SK-N-DZ (cell line): ENCODE results near the gene SRGAP1.

Experiments used
- DNase-seq: peaks from one replicate; pipeline ENCODE4 v3.0.0-alpha.2; 2015; ENCODE audit warnings: low spot score

The SRGAP1 gene

DNA sequence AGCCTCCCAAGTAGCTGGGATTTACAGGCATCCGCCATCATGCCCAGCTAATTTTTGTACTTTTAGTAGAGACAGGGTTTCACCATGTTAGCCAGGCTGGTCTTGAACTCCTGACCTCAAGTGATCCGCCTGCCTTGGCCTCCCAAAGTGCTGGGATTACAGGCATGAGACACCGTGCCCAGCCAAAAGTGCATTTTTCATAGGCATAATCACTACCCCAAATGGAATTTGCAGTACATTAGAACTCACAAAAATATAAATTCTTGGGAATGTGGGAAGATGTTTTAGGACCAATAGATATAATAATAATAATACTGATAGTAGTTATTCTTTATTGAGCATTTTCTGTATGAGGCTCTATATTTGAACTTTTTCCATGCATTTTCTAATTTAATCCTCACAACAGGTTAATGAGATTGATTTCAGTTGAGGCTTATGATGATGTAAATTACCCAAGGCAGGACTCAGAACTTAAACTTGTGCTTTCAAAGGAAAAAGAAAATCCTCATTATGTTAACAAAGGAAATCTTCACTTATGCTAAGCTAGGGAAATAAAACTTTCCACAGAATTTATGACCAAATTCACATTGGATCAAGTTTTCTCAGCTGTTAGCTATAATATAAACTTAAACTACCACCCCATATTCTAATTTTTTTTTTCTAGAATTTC lies 121.6 kb downstream of the SRGAP1 start:
- no peak for DNase-seq

DNA sequence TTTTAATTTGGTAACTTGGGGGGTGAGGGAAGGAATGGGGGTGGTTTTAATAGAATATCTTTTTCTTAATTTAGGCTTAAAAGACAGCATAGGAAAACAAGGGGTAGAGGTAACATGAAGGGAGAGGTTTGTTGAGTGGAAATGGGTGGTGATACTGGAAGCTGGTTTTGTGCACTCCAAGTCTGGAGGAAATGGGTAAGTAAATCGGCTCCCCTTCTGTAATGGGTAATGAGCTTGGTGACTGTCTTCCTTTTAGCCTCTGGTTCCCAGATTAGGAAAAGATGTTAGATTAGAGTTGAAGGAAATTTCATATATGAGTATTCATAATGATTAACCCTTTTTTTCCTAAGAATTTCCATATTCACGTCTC lies 122.1 kb downstream of the SRGAP1 start:
- DNase-seq, result no peak

DNA sequence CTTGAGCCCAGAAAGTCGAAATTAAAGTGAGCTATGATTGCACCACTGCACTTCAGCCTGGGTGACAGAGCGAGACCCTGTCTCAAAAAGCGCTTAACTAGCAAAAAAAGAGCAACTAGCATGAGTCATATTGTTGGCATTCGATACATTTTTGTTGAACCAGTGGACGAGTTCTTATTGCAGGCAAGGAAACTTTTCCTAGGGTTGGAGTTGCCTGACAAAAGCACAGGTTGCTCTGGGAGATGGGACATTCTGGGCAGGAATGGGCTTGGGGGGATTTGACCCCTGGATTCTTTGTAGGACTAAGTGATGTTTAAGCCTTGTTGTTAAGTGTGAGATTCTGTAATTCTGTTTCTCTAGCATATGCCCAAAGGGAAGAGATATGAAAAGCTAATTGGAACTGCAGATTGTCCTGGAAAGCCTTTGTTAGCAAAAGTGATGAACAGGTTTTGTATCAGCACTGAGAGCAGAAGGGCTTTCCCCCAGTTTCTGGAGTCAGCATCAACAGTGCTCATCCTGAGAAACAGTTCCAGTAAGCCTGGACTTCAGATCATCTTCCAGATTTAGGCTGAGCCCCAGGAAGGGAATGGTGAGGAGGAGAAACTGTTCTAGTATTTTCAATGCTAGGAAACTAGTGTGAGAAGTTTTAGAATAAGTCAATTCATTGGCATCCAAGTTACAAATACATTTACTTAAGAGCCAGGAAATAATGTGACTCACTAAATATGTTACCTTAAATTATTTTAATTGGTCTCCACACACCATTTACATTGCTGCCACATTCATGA lies 123.1 kb downstream of the SRGAP1 start:
- DNase-seq, result no peak

DNA sequence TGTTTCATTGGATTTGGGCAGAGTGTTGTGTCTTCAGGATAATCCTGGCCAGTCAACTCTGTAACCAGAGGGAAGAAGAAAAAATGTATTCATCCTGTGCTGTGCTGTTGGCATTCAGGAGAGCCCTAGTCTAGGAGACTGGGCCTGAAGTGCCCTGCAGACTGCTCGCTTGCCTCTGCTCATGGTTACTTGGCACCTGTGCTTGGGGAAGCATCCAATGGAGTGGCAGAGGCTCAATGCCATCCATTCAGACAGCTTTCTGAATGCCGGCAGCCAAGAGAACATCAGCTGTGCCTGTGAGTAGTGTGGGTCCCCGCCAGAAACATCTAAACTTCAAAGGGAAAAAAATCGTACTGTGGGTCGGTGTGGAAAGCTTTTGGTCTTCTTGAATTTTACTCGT lies 124.2 kb downstream of the SRGAP1 start:
- DNase-seq, result no peak

DNA sequence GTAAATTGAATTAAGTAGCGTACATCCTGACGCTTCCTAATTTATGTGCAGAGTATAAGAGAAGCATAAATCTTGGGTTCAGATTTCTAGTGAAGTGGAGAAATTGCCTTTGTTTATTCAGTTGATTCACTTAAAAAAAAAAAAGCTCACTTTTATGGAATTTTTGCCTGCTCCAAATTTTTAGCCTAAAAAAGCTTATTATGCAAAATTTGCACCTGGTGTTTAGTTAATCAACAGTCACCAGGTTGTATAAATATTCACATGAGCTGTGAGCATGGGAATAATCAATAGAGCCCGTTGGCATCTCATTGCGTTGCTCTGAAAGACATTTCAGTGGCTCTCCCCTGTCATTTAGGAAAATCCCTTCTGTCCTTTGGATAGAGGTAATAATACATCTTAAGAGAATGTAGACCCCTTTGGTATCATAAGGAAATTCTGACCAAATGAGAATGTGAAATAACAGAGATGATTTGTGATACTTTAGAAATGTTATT lies 132.4 kb downstream of the SRGAP1 start:
- DNase-seq, result no peak

DNA sequence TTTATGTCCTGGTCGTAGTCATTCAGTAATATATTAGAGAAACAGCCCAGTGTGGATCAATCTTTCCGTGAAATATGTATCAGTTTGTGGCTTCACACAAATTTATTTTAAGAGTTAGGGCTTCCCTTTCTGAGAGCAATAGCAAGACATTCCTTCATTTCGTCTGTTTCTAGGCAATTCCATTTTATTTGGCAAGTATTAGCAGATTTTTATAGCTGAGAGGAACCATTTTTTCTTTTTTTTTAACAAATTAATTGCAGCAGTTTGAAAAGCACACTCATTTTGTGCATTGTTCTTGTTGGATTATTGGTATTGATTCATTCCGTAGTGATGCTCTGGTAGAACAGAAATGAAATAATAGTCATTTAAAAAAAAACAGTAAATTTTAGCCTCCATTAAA lies 132.9 kb downstream of the SRGAP1 start:
- DNase-seq, result no peak

DNA sequence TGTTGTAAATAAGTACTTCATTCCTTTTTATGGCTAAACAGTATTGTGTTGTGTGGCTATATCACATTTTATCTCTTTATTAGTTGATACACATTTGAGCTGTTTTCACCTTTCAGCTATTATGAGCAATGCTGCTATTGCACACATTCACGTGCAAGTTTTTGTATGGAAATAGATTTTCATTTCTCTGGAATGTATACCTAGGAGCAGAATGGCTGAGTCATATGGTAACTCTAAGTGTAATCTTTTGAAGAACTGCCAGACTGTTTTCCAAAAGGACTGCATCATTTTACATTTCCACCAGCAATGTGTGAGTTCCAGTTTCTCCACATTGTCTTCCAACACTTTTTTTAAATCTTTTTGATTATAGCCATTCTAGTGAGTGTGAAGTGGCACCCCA lies 134.0 kb downstream of the SRGAP1 start:
- no peak for DNase-seq

DNA sequence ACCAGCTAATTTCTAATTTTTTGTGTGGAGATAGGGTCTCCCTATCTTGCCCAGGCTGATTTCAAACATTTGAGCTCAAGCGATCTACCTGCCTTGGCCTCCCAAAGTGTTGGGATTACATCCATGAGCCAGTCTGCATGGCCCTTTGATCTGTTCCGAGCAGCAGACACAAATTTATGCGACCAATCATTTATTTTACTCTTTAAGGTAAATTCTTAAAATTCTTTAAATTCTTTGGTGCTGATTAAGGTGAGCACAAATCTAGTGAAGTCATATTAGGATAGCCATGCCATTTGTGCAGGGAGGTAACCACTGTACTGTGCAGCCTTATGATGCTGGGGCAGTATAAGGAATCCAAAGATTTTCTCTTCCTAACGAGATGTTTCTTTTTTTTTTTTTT lies 135.7 kb downstream of the SRGAP1 start:
- no peak for DNase-seq

DNA sequence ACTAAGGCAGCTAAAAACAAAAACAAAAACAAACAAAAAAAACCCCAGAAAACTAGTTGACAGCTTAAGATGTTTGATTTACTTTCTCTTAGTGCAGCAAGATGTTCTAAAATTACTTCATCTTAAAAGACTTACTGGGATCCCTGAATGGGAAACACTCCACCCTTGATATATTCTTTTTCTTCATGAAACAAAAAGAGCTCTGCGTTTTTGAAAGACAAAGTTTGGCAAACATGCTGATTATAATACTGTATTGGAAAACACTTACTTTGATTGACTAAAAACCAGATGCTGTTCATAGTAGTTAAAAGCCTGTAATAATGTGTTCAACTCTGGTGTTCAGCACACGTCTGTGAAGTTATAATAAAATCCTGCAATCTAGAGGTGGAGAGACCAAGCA lies 136.8 kb downstream of the SRGAP1 start:
- DNase-seq, result no peak

DNA sequence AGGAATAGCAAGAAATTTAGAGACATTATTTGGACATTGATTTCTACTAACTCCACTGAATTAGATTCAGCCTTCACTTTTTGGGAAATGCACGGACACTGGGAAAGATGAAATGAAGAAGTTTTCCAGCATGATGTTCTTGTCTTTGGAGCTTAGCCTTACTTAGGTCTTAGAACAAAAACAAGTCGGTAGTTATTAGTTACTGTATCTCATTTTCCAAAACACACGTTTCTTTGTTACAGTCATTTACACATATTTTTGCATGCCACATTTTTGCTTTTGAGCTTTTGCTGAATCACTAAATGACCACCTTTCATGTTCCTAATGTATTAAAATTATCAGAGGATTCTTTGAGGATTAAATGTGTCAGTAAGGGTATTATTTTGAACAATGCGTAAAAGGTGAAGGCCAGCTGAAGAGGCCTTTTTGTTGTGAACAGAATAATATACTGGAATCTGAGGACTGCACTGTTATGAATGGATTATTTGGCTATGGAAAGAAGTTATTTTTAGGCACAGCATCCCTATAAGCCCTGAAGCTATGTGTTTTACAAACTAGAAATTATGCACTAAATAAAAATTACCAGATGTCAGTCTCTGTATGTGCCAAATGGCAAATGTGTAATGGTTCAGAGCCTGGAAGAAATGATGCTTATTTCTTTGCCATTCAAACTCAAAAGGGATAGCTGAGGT lies 138.2 kb downstream of the SRGAP1 start:
- DNase-seq, result no peak

DNA sequence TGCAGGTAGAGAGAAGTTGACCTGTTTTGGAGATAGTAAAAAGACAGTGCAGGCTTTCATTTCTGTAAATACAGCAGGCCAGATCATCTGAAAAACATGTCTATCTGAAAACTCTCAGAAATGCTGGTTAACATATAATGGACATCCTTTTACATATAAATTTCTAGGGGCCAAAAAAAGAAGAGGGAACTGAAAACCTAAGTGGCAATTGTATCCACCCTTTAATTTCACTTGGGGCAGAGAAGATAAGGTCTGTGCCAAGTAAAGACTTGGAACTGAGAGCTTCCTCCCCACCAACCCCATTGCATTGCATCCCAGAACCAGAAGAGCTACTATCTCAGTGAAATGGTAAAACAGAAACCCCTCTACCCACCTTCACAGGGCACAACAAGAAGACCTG lies 141.0 kb downstream of the SRGAP1 start:
- DNase-seq, result no peak

DNA sequence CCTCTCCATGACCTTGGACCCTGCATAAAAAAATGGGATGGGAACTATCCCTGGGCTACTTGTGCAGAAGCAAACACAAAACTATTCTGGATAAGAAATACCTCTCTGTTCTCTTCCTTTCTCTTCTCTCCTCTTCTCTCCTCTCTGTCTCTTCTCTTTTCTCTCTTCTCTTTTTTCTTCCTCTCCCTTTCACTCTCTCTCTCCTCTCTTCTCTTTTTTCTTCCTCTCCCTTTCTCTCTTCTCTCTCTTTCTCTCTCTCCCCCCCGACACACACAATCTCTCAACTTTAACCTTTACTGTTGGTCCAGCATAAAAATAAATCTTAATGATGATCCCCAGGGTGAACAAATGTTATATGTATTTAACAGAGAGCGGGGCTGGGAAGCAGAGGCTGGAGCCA lies 141.4 kb downstream of the SRGAP1 start:
- no peak for DNase-seq

DNA sequence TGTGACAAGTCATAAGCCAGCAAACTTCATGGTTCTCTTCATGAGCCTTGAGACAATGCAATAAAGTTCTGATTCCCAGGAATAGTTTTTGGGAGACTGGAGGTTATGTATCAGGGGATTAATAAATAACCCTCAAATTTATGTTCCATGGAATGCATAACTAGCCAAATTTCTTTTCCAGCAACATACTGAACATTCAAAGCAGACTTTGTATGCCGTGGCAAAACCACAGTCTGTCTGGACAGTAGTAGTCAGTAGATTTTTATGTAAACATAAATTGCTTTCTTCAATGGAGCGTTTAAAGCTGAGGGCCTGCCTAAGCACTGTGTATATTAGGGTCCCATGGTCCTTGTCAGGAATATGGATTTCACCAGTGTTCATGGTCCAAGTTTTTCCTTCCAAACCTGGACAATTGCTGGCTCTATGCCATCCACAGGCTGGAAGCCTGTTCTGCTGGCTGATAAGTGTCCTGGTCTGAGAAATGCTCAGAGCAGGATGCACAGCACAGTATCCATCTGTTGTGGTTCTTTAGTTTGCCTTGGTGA lies 144.9 kb downstream of the SRGAP1 start:
- DNase-seq, result no peak

DNA sequence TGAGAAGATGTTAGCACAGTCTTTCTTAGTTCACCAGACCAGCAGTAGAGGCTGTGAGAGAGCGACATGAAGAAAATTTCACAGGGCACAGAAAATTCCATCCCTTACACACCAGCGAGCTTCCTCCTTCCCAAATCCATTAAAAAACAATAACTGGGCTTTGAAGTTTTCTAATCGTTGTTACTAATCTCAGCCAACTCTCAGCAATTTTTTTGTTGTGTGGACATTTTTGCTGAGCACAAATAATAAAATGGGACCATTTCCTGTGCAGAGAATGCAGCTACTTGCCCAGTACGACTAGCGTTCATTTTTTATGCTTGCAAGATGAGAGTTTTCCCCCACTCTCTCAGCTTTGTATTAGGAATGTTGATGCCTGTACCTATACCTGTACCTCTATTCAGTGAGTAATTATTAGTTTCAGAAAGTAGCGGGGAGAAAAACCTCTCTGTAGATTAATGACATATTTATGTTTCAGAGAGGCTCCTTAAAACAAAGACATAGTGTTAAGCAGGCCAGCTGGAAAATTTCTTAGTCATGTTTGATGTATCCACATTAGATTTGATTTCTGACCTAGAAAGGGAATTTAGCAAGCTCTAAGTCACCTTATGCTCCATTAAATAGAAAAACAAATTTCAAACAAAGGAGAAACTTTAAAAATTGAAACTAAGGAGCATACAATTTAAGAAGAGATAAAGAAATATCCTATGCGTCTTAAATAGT lies 146.5 kb downstream of the SRGAP1 start:
- DNase-seq, result no peak

DNA sequence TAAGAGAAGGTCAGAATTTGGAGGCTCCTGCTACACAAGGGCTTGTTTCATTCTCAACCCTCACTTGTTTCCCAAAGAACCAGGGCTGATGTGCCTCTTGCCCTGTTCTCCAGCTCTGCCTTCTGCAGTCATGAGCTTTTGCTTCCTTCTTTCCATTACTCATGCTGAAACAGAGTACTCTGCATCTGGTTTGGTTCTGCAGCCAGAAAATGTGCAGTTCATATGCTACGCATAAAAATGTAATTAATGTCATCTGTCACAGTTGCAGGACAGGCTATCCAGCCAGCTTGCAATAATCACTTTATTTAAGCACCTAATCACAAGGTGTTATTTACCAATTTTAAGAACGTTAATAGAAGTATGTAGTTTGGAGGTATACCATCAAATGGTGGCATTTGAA lies 150.2 kb downstream of the SRGAP1 start:
- DNase-seq, result no peak

DNA sequence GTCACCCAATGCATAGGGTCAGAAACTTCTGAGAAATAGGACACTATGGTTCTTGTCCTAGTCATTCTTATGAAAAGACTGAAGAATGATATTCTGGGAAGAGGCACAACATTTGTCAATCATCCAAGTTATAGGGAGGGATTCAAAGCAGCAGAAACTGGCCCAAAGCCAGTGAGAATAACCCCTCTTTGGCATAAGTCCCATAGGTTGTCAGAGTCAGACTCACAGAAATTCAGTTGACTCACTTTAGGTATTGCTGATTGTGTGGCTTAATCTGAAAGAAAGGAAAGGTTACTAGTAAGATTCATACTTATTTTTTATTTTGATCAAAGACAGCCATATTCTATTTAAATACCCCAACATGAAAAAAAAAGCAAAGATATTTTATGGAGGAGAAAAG lies 151.0 kb downstream of the SRGAP1 start:
- DNase-seq, result no peak

DNA sequence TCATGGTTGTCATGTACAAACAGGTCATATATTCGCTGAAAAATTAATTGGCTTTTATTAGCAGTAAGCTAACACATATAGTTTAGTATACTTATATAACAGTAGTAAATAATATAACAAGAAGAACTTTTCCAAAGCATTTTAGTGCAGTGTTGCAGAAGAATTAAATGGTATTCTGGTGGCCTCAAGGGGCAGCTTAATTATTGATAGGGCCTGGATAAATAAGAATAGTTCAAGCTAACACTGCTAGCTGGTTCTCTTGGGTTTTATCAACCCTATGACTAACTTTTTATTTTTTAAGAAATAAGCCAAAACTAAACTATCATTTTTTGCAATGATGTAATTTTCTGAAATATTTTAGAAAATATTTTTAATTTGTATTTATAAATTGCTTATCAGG lies 152.1 kb downstream of the SRGAP1 start:
- DNase-seq, result no peak

DNA sequence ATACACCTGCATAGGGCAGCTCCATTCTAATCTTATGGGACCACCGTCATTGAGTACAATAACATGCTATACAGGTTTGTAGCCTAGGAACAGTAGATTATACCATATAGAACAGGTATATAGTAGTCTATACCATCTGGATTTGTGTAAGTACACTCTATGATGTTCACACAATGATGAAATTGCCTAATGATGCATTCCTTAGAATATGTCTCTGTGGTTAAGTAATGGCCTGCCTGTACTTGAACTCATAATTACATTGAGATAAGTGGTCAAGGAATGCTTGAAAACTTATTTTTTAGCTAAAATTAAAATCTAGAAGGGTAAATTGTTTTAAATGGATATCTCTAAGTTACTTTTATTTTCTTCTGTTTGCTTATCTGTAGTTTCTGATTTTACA lies 152.7 kb downstream of the SRGAP1 start:
- no peak for DNase-seq

DNA sequence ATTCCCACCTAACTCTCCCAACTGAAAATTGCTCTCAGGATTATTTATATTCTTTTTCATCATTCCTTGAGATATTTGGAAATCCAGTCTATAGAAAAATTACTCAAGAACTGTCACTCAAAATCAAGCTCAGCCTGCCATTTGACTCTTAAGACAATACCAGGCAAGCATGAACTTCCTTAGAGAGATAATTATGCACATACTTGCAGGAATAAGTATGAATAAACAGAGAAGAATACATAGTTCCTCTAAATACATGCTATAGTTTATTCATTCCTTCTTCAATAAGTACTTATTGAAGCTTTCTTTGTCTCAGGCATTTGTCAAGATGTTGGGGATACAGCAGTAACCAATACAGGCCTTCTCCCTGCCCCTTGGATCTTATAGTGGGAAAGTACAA lies 154.1 kb downstream of the SRGAP1 start:
- DNase-seq, result no peak

DNA sequence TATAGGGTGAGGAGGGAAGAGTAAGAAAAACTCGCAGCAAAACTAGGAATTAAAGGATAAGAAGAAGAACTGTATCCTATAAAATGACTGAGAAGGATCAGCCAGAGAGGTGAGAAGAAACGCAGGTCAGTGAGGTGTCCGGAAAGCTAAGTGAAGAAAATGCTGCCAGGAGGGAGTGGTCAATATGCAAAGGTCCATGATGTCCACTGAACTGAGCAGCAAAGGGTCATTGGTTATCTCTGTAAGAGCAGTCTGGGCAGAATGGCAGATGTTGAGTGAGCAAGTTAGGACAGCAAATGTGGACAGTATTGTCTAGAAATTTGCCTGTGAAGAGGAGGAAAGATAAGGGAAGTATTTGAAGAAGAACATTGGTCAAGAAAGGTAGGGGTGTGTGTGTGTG lies 155.4 kb downstream of the SRGAP1 start:
- no peak for DNase-seq

DNA sequence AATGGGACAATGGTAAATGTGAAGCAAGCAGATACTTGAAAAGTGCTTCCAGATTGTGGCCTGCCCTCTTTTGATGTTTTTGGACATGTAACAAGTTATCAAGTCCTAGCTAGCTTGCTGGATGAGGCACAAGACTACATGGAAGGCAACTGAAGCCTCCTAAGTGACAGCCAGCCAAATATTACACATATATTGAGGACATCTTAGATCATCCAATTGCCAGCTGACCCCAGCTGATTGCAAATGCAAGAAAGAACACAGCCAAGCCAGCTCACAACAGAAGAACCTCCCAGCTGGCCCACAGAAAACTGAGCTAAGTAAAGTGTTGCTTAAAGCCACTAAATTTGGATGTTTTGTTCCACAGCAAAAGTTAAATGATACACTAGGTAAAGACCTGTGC lies 156.9 kb downstream of the SRGAP1 start:
- no peak for DNase-seq

DNA sequence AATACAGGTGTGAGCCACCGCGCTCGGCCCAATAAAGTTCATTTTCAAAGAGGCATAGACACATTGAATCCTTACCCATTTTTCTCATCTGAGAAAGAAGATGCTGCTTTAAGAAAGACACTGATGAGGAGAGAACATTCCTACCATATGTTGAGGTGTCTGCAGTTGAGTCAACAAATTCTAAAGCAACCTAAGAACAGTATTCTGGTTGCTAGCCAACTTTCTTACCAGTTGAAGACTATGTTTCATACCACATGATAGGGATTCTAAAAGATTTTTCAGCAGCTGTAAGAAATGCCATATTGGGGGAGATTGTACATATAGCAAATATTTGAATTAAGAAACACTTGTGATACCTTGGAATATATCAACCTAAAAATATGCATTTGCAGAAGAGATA lies 160.1 kb downstream of the SRGAP1 start:
- no peak for DNase-seq
